Measurements from ENCODE around the gene CNN1. TPM values are rescaled to one million over a fixed set of nuclear protein-coding genes. Genes with fewer than 3 reads are reported as not detected.

Gene CNN1
- total and polyA plus RNA-seq, 2 of the 8 experiments (the other 6 are each of a cell fraction or from before 2014, with no cell fraction given): 29.8 to 50.8 TPM

- TF ChIP-seq NANOG (IDR thresholded peaks at IDR 0.05; ENCODE audit: insufficient read depth, low read depth, low read length, poor library complexity, severe bottlenecking) (no peak), CHD1 (IDR thresholded peaks at IDR 0.05; ENCODE audit: low read depth, low read length) (no peak), ATF3 (IDR thresholded peaks at IDR 0.05; ENCODE audit: insufficient read depth, low read depth, low read length) (no peak), GTF2F1 (IDR thresholded peaks at IDR 0.05; ENCODE audit: borderline replicate concordance, low read depth, low read length) (no peak)
Measured at GRCh38 chr19:11534538-11534937, 4.1 kb upstream of the CNN1 start (continued).
